Subcutaneous adipose tissue (tissue), 4 donors: ENCODE results near the gene ADAMTS5. TPM values are rescaled to one million over a fixed set of nuclear protein-coding genes. Genes with fewer than 3 reads are reported as not detected.

Experiments used
- CTCF ChIP-seq: fragments of 450-650 bp; IDR thresholded peaks from one replicate; pipeline ENCODE4 v1.5.1; 2016; ENCODE audit warnings: low read depth, mild to moderate bottlenecking, control low read depth, antibody characterized with exemption, moderate library complexity
- total RNA-seq, 4 donors: library from RNA; depleted of rRNA; stranded (reverse); fragments of >200 nt; gene quantifications; one replicate each; pipeline ENCODE4 v1.1.0, GENCODE V29; 2016

ADAMTS5 gene
- total RNA-seq, 4 donors from 2014 or later, result 52.6 to 155 (median 133) TPM

DNA sequence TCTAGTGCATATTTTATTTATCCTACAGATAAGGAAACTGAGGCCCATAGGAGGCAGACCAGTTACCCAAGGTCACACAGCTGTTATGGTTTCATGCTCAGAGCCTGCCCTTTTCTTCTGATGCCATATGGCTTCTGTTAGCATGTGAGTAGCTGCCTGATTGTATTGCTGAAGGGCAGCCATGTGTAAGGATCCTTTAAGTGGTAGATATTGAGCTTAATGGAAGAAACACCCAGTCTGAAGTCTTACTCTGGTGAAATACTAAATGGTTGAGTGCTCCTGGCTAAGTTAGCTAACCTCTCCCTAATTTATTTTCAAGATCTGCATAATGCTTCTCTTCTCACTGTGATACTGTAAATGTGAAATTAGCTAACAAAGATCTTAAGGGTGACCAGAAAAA is 30.9 kb downstream of the ADAMTS5 start:
- no peak for TF ChIP-seq CTCF

GRCh38 chr21:26934383-26934782 is 32.5 kb downstream of the ADAMTS5 start:
- no peak for TF ChIP-seq CTCF

- no peak for TF ChIP-seq CTCF
These were observed 33.4 kb downstream of the ADAMTS5 start for GRCh38 chr21:26933448-26933847.

DNA sequence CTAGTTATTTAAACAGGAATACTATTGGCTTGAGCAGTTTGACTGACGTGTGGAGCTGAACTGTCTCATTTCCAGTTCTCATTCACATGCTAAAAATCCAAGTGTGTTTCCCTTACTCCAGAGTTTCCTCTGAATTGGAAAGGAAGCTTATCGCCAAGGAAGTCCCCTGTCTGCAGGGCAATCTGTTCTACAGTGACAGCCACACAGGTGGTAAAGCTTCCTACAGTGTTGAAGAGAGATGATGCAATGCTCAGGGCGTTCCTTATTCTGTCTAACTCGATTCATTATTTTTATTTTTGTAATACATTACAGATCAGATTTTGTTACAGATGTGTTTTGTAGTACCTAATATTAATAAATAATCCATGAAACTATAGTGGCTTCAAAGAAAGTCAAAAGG is 41.3 kb downstream of the ADAMTS5 start:
- TF ChIP-seq CTCF, result no peak

DNA sequence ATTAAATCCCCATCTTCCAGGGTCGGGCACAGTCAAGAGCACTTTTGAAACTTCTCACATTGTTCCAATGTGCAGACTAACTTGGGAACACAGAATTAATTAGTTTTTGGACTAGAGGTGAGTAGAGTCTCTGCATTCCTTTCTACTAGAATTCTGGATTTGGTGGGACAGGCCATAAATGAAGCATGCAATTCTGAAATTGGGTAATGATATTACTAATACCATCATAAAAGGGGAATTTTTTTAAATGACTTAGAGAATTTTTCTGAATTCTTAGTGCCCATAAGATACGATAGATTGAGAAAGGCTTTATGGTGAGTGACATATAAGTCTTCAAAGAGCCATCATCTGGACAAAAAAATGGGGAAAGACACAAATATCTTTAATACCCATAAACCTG is 41.8 kb downstream of the ADAMTS5 start:
- TF ChIP-seq CTCF, result no peak

- TF ChIP-seq CTCF, result no peak
These were observed 42.9 kb downstream of the ADAMTS5 start for GRCh38 chr21:26923986-26924385.

DNA sequence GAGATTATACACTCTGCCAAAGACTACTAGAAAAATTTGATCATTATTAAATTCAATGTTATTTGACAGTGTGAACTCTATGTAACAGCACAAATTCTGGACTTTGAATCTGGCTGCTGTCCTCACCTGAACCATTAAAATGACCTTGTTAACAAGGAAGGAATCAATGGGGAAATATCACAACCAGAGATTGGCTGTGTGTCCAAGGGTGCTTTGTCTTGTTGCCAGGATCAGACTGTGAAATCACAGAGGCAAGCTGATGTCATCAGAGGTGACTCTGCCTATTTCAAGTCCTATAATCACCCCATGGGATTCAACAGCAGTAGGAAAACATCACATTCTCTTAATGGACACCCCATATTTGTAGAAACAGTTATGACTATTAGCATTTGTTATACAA is 46.8 kb downstream of the ADAMTS5 start:
- no peak for TF ChIP-seq CTCF
